PC-9 (cell line): ENCODE measurements around the gene VAC14. TPM values are rescaled to one million over a fixed set of nuclear protein-coding genes. Genes with fewer than 3 reads are reported as not detected.

Source experiments
- BruUV-seq: library from RNA; stranded (reverse); fragments of 400-500 nt; replicated peaks from 2 replicates; lab custom pipeline; 2021; lab: Mats Ljungman, UMichigan
- CTCF ChIA-PET: fragments of 300-600 bp; sonication (Branson Sonifier 250); formaldehyde crosslinking; loops from one replicate; lab custom pipeline; 2022; ENCODE audit warnings: antibody characterized with exemption; lab: Charles Lee
- POLR2A ChIA-PET: fragments of 300-600 bp; sonication (Branson Sonifier 250); formaldehyde crosslinking; loops from one replicate; lab custom pipeline; 2022; ENCODE audit warnings: antibody characterized with exemption; ENCODE audit not compliant: unreplicated experiment; lab: Charles Lee
- DNase-seq, 2 experiments: peaks; one replicate each; pipeline versions ENCODE4 v3.0.0 to v3.0.0-alpha.2; 2015 to 2022; ENCODE audit warnings: mixed read lengths in 1 of 2
- H2AFZ ChIP-seq: fragments of 200-600 bp; sonication (generic); 2 replicates; pipeline ENCODE4 v1.8.1; 2017; ENCODE audit warnings: antibody characterized with exemption
- H3F3A ChIP-seq: fragments of 200-600 bp; sonication (generic); 2 replicates; pipeline ENCODE4 v1.8.1; 2017; ENCODE audit warnings: antibody characterized with exemption, mild to moderate bottlenecking, low read depth; ENCODE audit not compliant: insufficient read depth
- H3K27ac ChIP-seq: fragments of 200-600 bp; sonication (generic); 2 replicates; pipeline ENCODE4 v1.6.1; 2016; ENCODE audit warnings: mixed run types
- H3K27me3 ChIP-seq: fragments of 200-600 bp; sonication (generic); 2 replicates; pipeline ENCODE4 v1.6.1; 2016; ENCODE audit warnings: low read depth, mixed run types; ENCODE audit not compliant: insufficient read depth
- H3K36me3 ChIP-seq: fragments of 200-600 bp; sonication (generic); 2 replicates; pipeline ENCODE4 v1.6.1; 2016; ENCODE audit warnings: low read depth, mixed run types
- H3K4me1 ChIP-seq: fragments of 200-600 bp; sonication (generic); replicated peaks from 2 replicates; pipeline ENCODE4 v1.6.1; 2016; ENCODE audit warnings: mixed run types; ENCODE audit not compliant: insufficient read depth
- H3K4me2 ChIP-seq: fragments of 200-600 bp; sonication (generic); 2 replicates; pipeline ENCODE4 v1.6.1; 2017; ENCODE audit warnings: mixed run types
- H3K4me3 ChIP-seq: fragments of 200-600 bp; sonication (generic); 2 replicates; pipeline ENCODE4 v1.6.1; 2016; ENCODE audit warnings: mixed run types
- H3K79me2 ChIP-seq: fragments of 200-600 bp; sonication (generic); 2 replicates; pipeline ENCODE4 v1.6.1; 2017; ENCODE audit warnings: low read depth, mixed run types
- H3K9me2 ChIP-seq: fragments of 200-600 bp; sonication (generic); 2 replicates; pipeline ENCODE4 v1.8.1; 2017; ENCODE audit warnings: mild to moderate bottlenecking; ENCODE audit not compliant: insufficient read depth
- H3K9me3 ChIP-seq: fragments of 200-600 bp; sonication (generic); 2 replicates; pipeline ENCODE4 v1.8.1; 2016; ENCODE audit warnings: low read depth; ENCODE audit not compliant: insufficient read depth
- H4K20me1 ChIP-seq: fragments of 200-600 bp; sonication (generic); 2 replicates; pipeline ENCODE4 v1.8.1; 2017; ENCODE audit not compliant: insufficient read depth
- CTCF ChIP-seq: fragments of 200-600 bp; sonication (generic); conservative IDR thresholded peaks from 2 replicates; pipeline ENCODE4 v1.6.1; 2017; ENCODE audit warnings: mixed run types, antibody characterized with exemption, mild to moderate bottlenecking, moderate library complexity
- EZH2 ChIP-seq: fragments of 200-600 bp; sonication (generic); IDR thresholded peaks from 2 replicates; pipeline ENCODE4 v1.8.0; 2017; ENCODE audit warnings: antibody characterized with exemption, low read depth
- intact Hi-C: fragments of 100-400 bp; cut with micrococcal nuclease; formaldehyde crosslinking; loops from one replicate; pipeline ENCODE4 v1.10.0; 2022; ENCODE audit not compliant: unreplicated experiment
- total RNA-seq: library from RNA; stranded (reverse); gene quantifications from 2 replicates; pipeline ENCODE4 v1.2.3, GENCODE V29; 2021

Gene VAC14
- total RNA-seq, 1 experiment from 2014 or later, result 46.8 TPM

GRCh38 chr16:70726892-70727361 is 74.0 kb downstream of the VAC14 start:
- TF ChIP-seq CTCF (no peak), EZH2 (no peak)
- Histone ChIP-seq H2AFZ (no peak overlapping the region), H3K36me3 (0 out of 2 replicates have a peak, but pooled peaks cover 4% of the 10 kb centered on the region), H3K4me3 (no peak overlapping the region), H3K79me2 (no peaks in the 10 kb centered on the region), H3K27ac (no peak overlapping the region), H3K9me2 (no peaks in the 10 kb centered on the region), H3F3A (no peaks in the 10 kb centered on the region), H3K9me3 (no peaks in the 10 kb centered on the region), H3K27me3 (no peaks in the 10 kb centered on the region), H3K4me2 (no peak overlapping the region), H4K20me1 (no peaks in the 10 kb centered on the region), H3K4me1 (no peaks in the 10 kb centered on the region)
- DNase-seq, result no peak
- POLR2A ChIA-PET, result no interaction called here
- intact Hi-C loops, result no loop called here
- no TSS peak for BruUV-seq
- CTCF ChIA-PET, result no interaction called here

GRCh38 chr16:70725912-70726828 is 74.8 kb downstream of the VAC14 start:
- TF ChIP-seq CTCF (no peak), EZH2 (no peak)
- no peaks in the 10 kb centered on the region for H3K27me3 ChIP-seq
- 0 out of 2 replicates have a peak, but pooled peaks cover 3% of the 10 kb centered on the region for H3K36me3 ChIP-seq
- H3K4me3 ChIP-seq, result no peak overlapping the region
- H4K20me1 ChIP-seq, result no peaks in the 10 kb centered on the region
- H3K9me3 ChIP-seq, result no peaks in the 10 kb centered on the region
- BruUV-seq, result no TSS peak
- no peaks in the 10 kb centered on the region for H3K79me2 ChIP-seq
- no peak for DNase-seq
- ChIA-PET CTCF (interaction anchor here (0.6 kb wide), 1 partner anchor 72 kb away, joined by 3 read pairs; no protein-coding TSS in a partner anchor), POLR2A (no interaction called here)
- H2AFZ ChIP-seq, result no peak overlapping the region
- no peak overlapping the region for H3K27ac ChIP-seq
- intact Hi-C loops, result no loop called here
- no peaks in the 10 kb centered on the region for H3K4me1 ChIP-seq
- H3F3A ChIP-seq, result no peaks in the 10 kb centered on the region
- H3K9me2 ChIP-seq, result no peaks in the 10 kb centered on the region
- H3K4me2 ChIP-seq, result no peak overlapping the region

- intact Hi-C loops, result no loop called here
- ChIA-PET POLR2A (no interaction called here), CTCF (interaction anchor here (0.6 kb wide), 1 partner anchor 71 kb away, joined by 3 read pairs; no protein-coding TSS in a partner anchor)
- no peaks in the 10 kb centered on the region for H3K27me3 ChIP-seq
- H3K9me2 ChIP-seq, result no peaks in the 10 kb centered on the region
- no peak for DNase-seq
- H3K4me2 ChIP-seq, result no peak overlapping the region
- no peaks in the 10 kb centered on the region for H3F3A ChIP-seq
- H3K4me1 ChIP-seq, result no peaks in the 10 kb centered on the region
- H3K27ac ChIP-seq, result no peak overlapping the region
- H4K20me1 ChIP-seq, result no peaks in the 10 kb centered on the region
- H2AFZ ChIP-seq, result no peak overlapping the region
- no peaks in the 10 kb centered on the region for H3K36me3 ChIP-seq
- H3K4me3 ChIP-seq, result no peak overlapping the region
- TF ChIP-seq EZH2, result no peak
- TF ChIP-seq CTCF, result no peak
- H3K79me2 ChIP-seq, result no peaks in the 10 kb centered on the region
- no peaks in the 10 kb centered on the region for H3K9me3 ChIP-seq
- BruUV-seq, result no TSS peak
Measured at GRCh38 chr16:70725024-70725911, 75.7 kb downstream of the VAC14 start.
